ENCODE results near the gene TMEM179B.

GRCh38 chr11:62787005-62787759 lies at the start of gene TMEM179B:
- no peak for TF ChIP-seq EZH2 (IDR thresholded peaks at IDR 0.05; ENCODE audit: borderline replicate concordance, low read depth, low read length, severe bottlenecking)
- peak; percentile 72 for TF ChIP-seq CTCF (IDR thresholded peaks at IDR 0.05; ENCODE audit: borderline replicate concordance, extremely low read depth, low read length, poor library complexity, severe bottlenecking)
